ENCODE data around the gene BAZ1A. TPM values are rescaled to one million over a fixed set of nuclear protein-coding genes. Genes with fewer than 3 reads are reported as not detected.

BAZ1A gene
- total and polyA plus RNA-seq, 2 of the 8 experiments (the other 6 are each of a cell fraction or from before 2014, with no cell fraction given): 8.0 to 23.1 TPM

- TF ChIP-seq, protein P1, sequence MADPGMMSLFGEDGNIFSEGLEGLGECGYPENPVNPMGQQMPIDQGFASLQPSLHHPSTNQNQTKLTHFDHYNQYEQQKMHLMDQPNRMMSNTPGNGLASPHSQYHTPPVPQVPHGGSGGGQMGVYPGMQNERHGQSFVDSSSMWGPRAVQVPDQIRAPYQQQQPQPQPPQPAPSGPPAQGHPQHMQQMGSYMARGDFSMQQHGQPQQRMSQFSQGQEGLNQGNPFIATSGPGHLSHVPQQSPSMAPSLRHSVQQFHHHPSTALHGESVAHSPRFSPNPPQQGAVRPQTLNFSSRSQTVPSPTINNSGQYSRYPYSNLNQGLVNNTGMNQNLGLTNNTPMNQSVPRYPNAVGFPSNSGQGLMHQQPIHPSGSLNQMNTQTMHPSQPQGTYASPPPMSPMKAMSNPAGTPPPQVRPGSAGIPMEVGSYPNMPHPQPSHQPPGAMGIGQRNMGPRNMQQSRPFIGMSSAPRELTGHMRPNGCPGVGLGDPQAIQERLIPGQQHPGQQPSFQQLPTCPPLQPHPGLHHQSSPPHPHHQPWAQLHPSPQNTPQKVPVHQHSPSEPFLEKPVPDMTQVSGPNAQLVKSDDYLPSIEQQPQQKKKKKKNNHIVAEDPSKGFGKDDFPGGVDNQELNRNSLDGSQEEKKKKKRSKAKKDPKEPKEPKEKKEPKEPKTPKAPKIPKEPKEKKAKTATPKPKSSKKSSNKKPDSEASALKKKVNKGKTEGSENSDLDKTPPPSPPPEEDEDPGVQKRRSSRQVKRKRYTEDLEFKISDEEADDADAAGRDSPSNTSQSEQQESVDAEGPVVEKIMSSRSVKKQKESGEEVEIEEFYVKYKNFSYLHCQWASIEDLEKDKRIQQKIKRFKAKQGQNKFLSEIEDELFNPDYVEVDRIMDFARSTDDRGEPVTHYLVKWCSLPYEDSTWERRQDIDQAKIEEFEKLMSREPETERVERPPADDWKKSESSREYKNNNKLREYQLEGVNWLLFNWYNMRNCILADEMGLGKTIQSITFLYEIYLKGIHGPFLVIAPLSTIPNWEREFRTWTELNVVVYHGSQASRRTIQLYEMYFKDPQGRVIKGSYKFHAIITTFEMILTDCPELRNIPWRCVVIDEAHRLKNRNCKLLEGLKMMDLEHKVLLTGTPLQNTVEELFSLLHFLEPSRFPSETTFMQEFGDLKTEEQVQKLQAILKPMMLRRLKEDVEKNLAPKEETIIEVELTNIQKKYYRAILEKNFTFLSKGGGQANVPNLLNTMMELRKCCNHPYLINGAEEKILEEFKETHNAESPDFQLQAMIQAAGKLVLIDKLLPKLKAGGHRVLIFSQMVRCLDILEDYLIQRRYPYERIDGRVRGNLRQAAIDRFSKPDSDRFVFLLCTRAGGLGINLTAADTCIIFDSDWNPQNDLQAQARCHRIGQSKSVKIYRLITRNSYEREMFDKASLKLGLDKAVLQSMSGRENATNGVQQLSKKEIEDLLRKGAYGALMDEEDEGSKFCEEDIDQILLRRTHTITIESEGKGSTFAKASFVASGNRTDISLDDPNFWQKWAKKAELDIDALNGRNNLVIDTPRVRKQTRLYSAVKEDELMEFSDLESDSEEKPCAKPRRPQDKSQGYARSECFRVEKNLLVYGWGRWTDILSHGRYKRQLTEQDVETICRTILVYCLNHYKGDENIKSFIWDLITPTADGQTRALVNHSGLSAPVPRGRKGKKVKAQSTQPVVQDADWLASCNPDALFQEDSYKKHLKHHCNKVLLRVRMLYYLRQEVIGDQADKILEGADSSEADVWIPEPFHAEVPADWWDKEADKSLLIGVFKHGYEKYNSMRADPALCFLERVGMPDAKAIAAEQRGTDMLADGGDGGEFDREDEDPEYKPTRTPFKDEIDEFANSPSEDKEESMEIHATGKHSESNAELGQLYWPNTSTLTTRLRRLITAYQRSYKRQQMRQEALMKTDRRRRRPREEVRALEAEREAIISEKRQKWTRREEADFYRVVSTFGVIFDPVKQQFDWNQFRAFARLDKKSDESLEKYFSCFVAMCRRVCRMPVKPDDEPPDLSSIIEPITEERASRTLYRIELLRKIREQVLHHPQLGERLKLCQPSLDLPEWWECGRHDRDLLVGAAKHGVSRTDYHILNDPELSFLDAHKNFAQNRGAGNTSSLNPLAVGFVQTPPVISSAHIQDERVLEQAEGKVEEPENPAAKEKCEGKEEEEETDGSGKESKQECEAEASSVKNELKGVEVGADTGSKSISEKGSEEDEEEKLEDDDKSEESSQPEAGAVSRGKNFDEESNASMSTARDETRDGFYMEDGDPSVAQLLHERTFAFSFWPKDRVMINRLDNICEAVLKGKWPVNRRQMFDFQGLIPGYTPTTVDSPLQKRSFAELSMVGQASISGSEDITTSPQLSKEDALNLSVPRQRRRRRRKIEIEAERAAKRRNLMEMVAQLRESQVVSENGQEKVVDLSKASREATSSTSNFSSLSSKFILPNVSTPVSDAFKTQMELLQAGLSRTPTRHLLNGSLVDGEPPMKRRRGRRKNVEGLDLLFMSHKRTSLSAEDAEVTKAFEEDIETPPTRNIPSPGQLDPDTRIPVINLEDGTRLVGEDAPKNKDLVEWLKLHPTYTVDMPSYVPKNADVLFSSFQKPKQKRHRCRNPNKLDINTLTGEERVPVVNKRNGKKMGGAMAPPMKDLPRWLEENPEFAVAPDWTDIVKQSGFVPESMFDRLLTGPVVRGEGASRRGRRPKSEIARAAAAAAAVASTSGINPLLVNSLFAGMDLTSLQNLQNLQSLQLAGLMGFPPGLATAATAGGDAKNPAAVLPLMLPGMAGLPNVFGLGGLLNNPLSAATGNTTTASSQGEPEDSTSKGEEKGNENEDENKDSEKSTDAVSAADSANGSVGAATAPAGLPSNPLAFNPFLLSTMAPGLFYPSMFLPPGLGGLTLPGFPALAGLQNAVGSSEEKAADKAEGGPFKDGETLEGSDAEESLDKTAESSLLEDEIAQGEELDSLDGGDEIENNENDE (IDR thresholded peaks at IDR 0.05; ENCODE audit: insufficient replicate concordance, low read length): no peak
- TF ChIP-seq CEBPB (IDR thresholded peaks at IDR 0.05; ENCODE audit: low read depth, low read length) (no peak), TAF7 (optimal IDR thresholded peaks at IDR 0.05; ENCODE audit: borderline replicate concordance, low read depth, low read length) (no peak), MAFK (IDR thresholded peaks at IDR 0.05; ENCODE audit: low read depth, low read length) (no peak), RBBP5 (IDR thresholded peaks at IDR 0.05; ENCODE audit: borderline replicate concordance, low read depth, low read length) (no peak), SAP30 (IDR thresholded peaks at IDR 0.05; ENCODE audit: insufficient read depth, insufficient replicate concordance, low read length) (no peak)
Measured at GRCh38 chr14:34711169-34711568, 164.0 kb downstream of the BAZ1A start (continued).
